HL-60/S4 treated with retinoic acid at 250 ng/mL for 4 days and 3 days (cell line): Measurements from ENCODE around the gene RBM19.

Experiments used
- in situ Hi-C: fragments of 300-500 bp; cut with MboI; formaldehyde crosslinking; loops from 2 replicates; pipeline ENCODE4 v1.7.0; 2022; ENCODE audit warnings: low sequenced_read_pairs

RBM19 gene

GRCh38 chr12:113867258-113867657, 98.9 kb downstream of the RBM19 start:
- in situ Hi-C loops = no loop called here

GRCh38 chr12:113866496-113866895, 99.6 kb downstream of the RBM19 start:
- in situ Hi-C loops = no loop called here

- in situ Hi-C loops = no loop called here
Observed at GRCh38 chr12:113863455-113863845, 102.7 kb downstream of the RBM19 start.

GRCh38 chr12:113862590-113863454, 103.3 kb downstream of the RBM19 start:
- in situ Hi-C loops = no loop called here

GRCh38 chr12:113861708-113862312, 104.3 kb downstream of the RBM19 start:
- in situ Hi-C loops = no loop called here

- in situ Hi-C loops = no loop called here
Observed at GRCh38 chr12:113860950-113861349, 105.2 kb downstream of the RBM19 start.

GRCh38 chr12:113860059-113860820, 105.9 kb downstream of the RBM19 start:
- in situ Hi-C loops = no loop called here

- in situ Hi-C loops = no loop called here
Observed at GRCh38 chr12:113858841-113859386, 107.2 kb downstream of the RBM19 start.

- in situ Hi-C loops = no loop called here
Observed at GRCh38 chr12:113857371-113857770, 108.8 kb downstream of the RBM19 start.

- in situ Hi-C loops = no loop called here
Observed at GRCh38 chr12:113855998-113856397, 110.1 kb downstream of the RBM19 start.

GRCh38 chr12:113854385-113855142, 111.6 kb downstream of the RBM19 start:
- in situ Hi-C loops = no loop called here

- in situ Hi-C loops = no loop called here
Observed at GRCh38 chr12:113853491-113853890, 112.6 kb downstream of the RBM19 start.

GRCh38 chr12:113852695-113853490, 113.2 kb downstream of the RBM19 start:
- in situ Hi-C loops = no loop called here

GRCh38 chr12:113852264-113852663, 113.9 kb downstream of the RBM19 start:
- in situ Hi-C loops = no loop called here

- in situ Hi-C loops = no loop called here
Observed at GRCh38 chr12:113850309-113851056, 115.6 kb downstream of the RBM19 start.

GRCh38 chr12:113847856-113848255, 118.3 kb downstream of the RBM19 start:
- in situ Hi-C loops = no loop called here

- in situ Hi-C loops = no loop called here
Observed at GRCh38 chr12:113846883-113847755, 119.0 kb downstream of the RBM19 start.
